ENCODE data around the gene ORM1. TPM values are rescaled to one million over a fixed set of nuclear protein-coding genes. Genes with fewer than 3 reads are reported as not detected.
"Not testable (repeated sequence)": the region's sequence is repeated elsewhere in the genome, so short reads cannot be mapped to it uniquely, and the experiment has no call there.

ORM1 gene
- total RNA-seq, 1 experiment from 2014 or later: not detected

- H3K27ac Mint-ChIP-seq (ENCODE audit: low read depth, unreplicated experiment): no peak overlapping the region
- ChIA-PET CTCF (interaction anchor here (0.5 to 1.0 kb wide), 4 partner anchors 22 to 375 kb away, joined by 3 to 4 read pairs (median 3); partner anchors contain the start of gene COL27A1), POLR2A (no interaction called here)
- no peaks in the 10 kb centered on the region for H3K36me3 Mint-ChIP-seq (ENCODE audit: insufficient read depth, unreplicated experiment)
- no peaks in the 10 kb centered on the region for H3K27me3 Mint-ChIP-seq (ENCODE audit: insufficient read depth, unreplicated experiment)
- no peak for TF ChIP-seq CTCF (IDR thresholded peaks at IDR 0.05; ENCODE audit: unreplicated experiment)
- BruUV-seq (replicated peaks): no TSS peak
- H3K4me3 Mint-ChIP-seq (ENCODE audit: unreplicated experiment): no peak overlapping the region
- intact Hi-C loops (cut with micrococcal nuclease): no loop called here
- H3K4me1 Mint-ChIP-seq (ENCODE audit: insufficient read depth, unreplicated experiment): peaks cover 13% of the 10 kb centered on the region
- no peak for DNase-seq (ENCODE audit: unreplicated experiment)
- no peaks in the 10 kb centered on the region for H3K9me3 Mint-ChIP-seq (ENCODE audit: unreplicated experiment)
Measured at GRCh38 chr9:114316605-114317230, 6.2 kb upstream of the ORM1 start.

GRCh38 chr9:114317665-114318357 lies 5.1 kb upstream of the ORM1 start:
- Mint-ChIP-seq H3K9me3 (ENCODE audit: unreplicated experiment) (no peaks in the 10 kb centered on the region), H3K27me3 (ENCODE audit: insufficient read depth, unreplicated experiment) (no peaks in the 10 kb centered on the region), H3K4me1 (ENCODE audit: insufficient read depth, unreplicated experiment) (peaks cover 13% of the 10 kb centered on the region), H3K27ac (ENCODE audit: low read depth, unreplicated experiment) (peak overlapping the region; percentile 42), H3K4me3 (ENCODE audit: unreplicated experiment) (no peak overlapping the region), H3K36me3 (ENCODE audit: insufficient read depth, unreplicated experiment) (no peaks in the 10 kb centered on the region)
- DNase-seq (ENCODE audit: unreplicated experiment): peak; percentile 59
- TF ChIP-seq CTCF (IDR thresholded peaks at IDR 0.05; ENCODE audit: unreplicated experiment): no peak
- ChIA-PET CTCF (interaction anchor here (0.7 to 1.0 kb wide), 2 partner anchors 163 to 205 kb away, joined by 3 read pairs; partner anchors contain the start of gene COL27A1), POLR2A (no interaction called here)
- intact Hi-C loops (cut with micrococcal nuclease): no loop called here
- no TSS peak for BruUV-seq (replicated peaks)

- Mint-ChIP-seq H3K4me3 (ENCODE audit: unreplicated experiment) (no peak overlapping the region), H3K9me3 (ENCODE audit: unreplicated experiment) (no peaks in the 10 kb centered on the region), H3K27me3 (ENCODE audit: insufficient read depth, unreplicated experiment) (no peaks in the 10 kb centered on the region), H3K27ac (ENCODE audit: low read depth, unreplicated experiment) (peak overlapping the region; percentile 42), H3K36me3 (ENCODE audit: insufficient read depth, unreplicated experiment) (no peaks in the 10 kb centered on the region), H3K4me1 (ENCODE audit: insufficient read depth, unreplicated experiment) (peaks cover 13% of the 10 kb centered on the region)
- intact Hi-C loops (cut with micrococcal nuclease): no loop called here
- TF ChIP-seq CTCF (IDR thresholded peaks at IDR 0.05; ENCODE audit: unreplicated experiment): no peak
- ChIA-PET CTCF (no interaction called here), POLR2A (no interaction called here)
- DNase-seq (ENCODE audit: unreplicated experiment): no peak
- BruUV-seq (replicated peaks): no TSS peak
Measured at GRCh38 chr9:114318416-114318815, 4.5 kb upstream of the ORM1 start.

DNA sequence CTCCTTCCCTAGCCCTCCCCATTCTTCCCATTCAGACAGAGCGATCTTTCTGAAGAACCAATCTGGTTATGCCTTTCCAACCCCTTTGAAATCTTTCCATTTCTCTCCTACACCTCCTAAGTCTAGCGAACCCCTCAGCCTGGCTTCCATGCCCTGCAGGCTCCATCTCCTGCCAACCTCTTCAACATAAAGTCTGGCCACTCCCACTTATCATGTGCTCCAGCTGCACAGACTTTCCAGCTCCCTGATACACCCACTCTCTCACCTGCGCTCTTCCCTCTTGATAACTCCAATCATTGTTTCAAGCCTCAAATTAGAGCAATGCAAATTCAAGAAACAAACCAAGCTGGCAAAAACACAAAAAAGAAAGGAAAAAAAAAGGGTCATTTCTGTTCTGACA lies 3.8 kb upstream of the ORM1 start:
- Mint-ChIP-seq H3K4me3 (ENCODE audit: unreplicated experiment) (no peak overlapping the region), H3K36me3 (ENCODE audit: insufficient read depth, unreplicated experiment) (no peaks in the 10 kb centered on the region), H3K27me3 (ENCODE audit: insufficient read depth, unreplicated experiment) (no peaks in the 10 kb centered on the region), H3K4me1 (ENCODE audit: insufficient read depth, unreplicated experiment) (peaks cover 13% of the 10 kb centered on the region), H3K27ac (ENCODE audit: low read depth, unreplicated experiment) (no peak overlapping the region), H3K9me3 (ENCODE audit: unreplicated experiment) (no peaks in the 10 kb centered on the region)
- intact Hi-C loops (cut with micrococcal nuclease): no loop called here
- ChIA-PET CTCF (interaction anchor here (0.7 to 1.0 kb wide), 2 partner anchors 168 to 833 kb away, joined by 4 read pairs; no protein-coding TSS in a partner anchor), POLR2A (interaction anchor here (0.8 kb wide), 1 partner anchor 188 kb away, joined by 3 read pairs; no protein-coding TSS in a partner anchor)
- BruUV-seq (replicated peaks): no TSS peak
- TF ChIP-seq CTCF (IDR thresholded peaks at IDR 0.05; ENCODE audit: unreplicated experiment): no peak
- DNase-seq (ENCODE audit: unreplicated experiment): no peak

DNA sequence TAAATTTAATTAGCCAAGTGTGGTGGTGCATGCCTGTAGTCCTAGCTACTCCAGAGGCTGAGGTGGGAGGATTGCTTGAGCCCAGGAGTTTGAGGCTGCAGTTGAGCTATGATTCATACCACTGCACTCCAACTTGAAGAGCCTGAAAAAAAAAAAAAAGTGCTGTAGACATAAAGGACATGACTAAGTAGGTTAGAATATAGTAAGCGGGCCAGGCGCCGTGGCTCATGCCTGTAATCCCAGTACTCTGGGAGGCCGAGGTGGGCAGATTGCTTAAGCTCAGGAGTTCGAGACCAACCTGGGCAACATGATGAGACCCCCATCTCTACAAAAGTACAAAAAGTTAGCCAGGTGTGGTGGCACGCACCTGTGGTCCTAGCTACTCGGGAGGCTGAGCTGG lies 2.2 kb upstream of the ORM1 start:
- POLR2A ChIA-PET: interaction anchor here (0.6 kb wide), 1 partner anchor 161 kb away, joined by 3 read pairs; no protein-coding TSS in a partner anchor
- H3K4me3 Mint-ChIP-seq (ENCODE audit: unreplicated experiment); H3K27me3 Mint-ChIP-seq (ENCODE audit: insufficient read depth, unreplicated experiment); H3K27ac Mint-ChIP-seq (ENCODE audit: low read depth, unreplicated experiment); intact Hi-C loops (cut with micrococcal nuclease); H3K36me3 Mint-ChIP-seq (ENCODE audit: insufficient read depth, unreplicated experiment); BruUV-seq (replicated peaks); H3K9me3 Mint-ChIP-seq (ENCODE audit: unreplicated experiment): not testable (repeated sequence)
- H3K4me1 Mint-ChIP-seq (ENCODE audit: insufficient read depth, unreplicated experiment): peaks cover 13% of the 10 kb centered on the region
- CTCF ChIA-PET: interaction anchor here (0.6 to 1.0 kb wide), 3 partner anchors 115 to 238 kb away, joined by 3 read pairs; no protein-coding TSS in a partner anchor
- peak; percentile 34 for DNase-seq (ENCODE audit: unreplicated experiment)
